ENCODE data around the gene COG2. TPM values are rescaled to one million over a fixed set of nuclear protein-coding genes. Genes with fewer than 3 reads are reported as not detected.

Gene COG2
- total and polyA plus RNA-seq, 2 of the 13 experiments (the other 11 are each of a cell fraction or from before 2014, with no cell fraction given): 16.8 to 36.3 TPM

DNA sequence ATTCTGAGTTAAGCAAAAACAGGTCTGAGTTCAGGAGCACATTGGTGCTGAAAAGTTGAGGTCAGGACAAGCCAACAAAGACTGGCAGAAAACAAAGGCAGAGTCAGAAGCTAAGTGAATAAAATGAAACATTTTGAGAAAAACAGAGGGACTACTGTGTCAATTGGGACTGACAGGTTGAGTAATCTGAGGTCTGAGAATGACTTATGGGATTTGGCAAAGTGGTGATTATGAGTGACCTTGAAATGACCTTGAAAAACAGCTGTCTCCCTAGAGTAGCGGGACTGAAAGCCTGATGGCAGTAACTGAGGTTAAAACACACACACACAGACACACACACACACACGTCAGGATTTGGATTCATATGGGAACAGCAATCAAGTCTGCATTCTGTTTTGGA, 8.8 kb upstream of the COG2 start:
- ATAC-seq (no peak), FAIRE-seq (peak; percentile 12), DNase-seq (ENCODE audit: low spot score) (peak; percentile 56)
- CTCF ChIA-PET (ENCODE audit: low intra/inter-chr PET ratio, low total read pairs): interaction anchor here (3.3 kb wide), 1 partner anchor 140 kb away, joined by 24 read pairs; no protein-coding TSS in a partner anchor
- Histone ChIP-seq H3K79me2 (ENCODE audit: insufficient read depth, low read length) (no peaks in the 10 kb centered on the region), H3K27ac (ENCODE audit: extremely low read length, insufficient read depth, low read length) (no peak overlapping the region), H3K36me3 (replicated peaks in 1 of 2; ENCODE audit: control insufficient read depth in 1 of 2, insufficient read depth in 2 of 2, low read length in 2 of 2) (no peaks in the 10 kb centered on the region; a peak in 1 of 5 replicates), H3K27me3 (ENCODE audit: control insufficient read depth in 1 of 2, insufficient read depth in 2 of 2, low read length in 2 of 2) (no peaks in the 10 kb centered on the region), H3K9me3 (ENCODE audit: low read length) (no peaks in the 10 kb centered on the region), H4K20me1 (ENCODE audit: insufficient read depth, low read length) (no peaks in the 10 kb centered on the region), H3K4me1 (ENCODE audit: insufficient read depth, low read length) (peaks cover 50% of the 10 kb centered on the region), H2AFZ (ENCODE audit: low read length) (no peak overlapping the region), H3K4me2 (ENCODE audit: low read depth, low read length) (peak overlapping the region; percentile 14; the same call in 1 of the 2 replicates), H3K9ac (ENCODE audit: insufficient read depth, low read depth, low read length) (no peak overlapping the region), H3K4me3 (replicated peaks in 1 of 3; ENCODE audit: insufficient read depth in 1 of 3, low read depth in 2 of 3, low read length in 3 of 3) (no peak overlapping the region)
- in situ Hi-C loops (cut with HindIII; ENCODE audit: extremely low pct_ligation_motif_present, low pct_unique_long_range_greater_than_20kb): loop anchor here (25.0 kb wide), 1 partner anchor 579 kb away; no protein-coding TSS in a partner anchor
- no TSS peak for BruUV-seq (replicated peaks)
- WGBS (ENCODE audit: low lambda C conversion rate): 19% methylated on average over 2 of the region's 2 CpGs
- intact Hi-C loops (cut with micrococcal nuclease; ENCODE audit: unreplicated experiment): loop anchor here (1.0 to 2.0 kb wide), 3 partner anchors 47 to 284 kb away; no protein-coding TSS in a partner anchor
- POLR2A ChIA-PET: no interaction called here
- TF ChIP-seq, protein P1, sequence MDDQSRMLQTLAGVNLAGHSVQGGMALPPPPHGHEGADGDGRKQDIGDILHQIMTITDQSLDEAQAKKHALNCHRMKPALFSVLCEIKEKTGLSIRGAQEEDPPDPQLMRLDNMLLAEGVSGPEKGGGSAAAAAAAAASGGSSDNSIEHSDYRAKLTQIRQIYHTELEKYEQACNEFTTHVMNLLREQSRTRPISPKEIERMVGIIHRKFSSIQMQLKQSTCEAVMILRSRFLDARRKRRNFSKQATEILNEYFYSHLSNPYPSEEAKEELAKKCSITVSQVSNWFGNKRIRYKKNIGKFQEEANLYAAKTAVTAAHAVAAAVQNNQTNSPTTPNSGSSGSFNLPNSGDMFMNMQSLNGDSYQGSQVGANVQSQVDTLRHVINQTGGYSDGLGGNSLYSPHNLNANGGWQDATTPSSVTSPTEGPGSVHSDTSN (CRISPR knock-in tag; IDR thresholded peaks at IDR 0.05; ENCODE audit: borderline replicate concordance): no peak
- no peak for TF ChIP-seq HOXA9 (CRISPR knock-in tag; IDR thresholded peaks at IDR 0.05; ENCODE audit: borderline replicate concordance)
- TF ChIP-seq, protein P2, sequence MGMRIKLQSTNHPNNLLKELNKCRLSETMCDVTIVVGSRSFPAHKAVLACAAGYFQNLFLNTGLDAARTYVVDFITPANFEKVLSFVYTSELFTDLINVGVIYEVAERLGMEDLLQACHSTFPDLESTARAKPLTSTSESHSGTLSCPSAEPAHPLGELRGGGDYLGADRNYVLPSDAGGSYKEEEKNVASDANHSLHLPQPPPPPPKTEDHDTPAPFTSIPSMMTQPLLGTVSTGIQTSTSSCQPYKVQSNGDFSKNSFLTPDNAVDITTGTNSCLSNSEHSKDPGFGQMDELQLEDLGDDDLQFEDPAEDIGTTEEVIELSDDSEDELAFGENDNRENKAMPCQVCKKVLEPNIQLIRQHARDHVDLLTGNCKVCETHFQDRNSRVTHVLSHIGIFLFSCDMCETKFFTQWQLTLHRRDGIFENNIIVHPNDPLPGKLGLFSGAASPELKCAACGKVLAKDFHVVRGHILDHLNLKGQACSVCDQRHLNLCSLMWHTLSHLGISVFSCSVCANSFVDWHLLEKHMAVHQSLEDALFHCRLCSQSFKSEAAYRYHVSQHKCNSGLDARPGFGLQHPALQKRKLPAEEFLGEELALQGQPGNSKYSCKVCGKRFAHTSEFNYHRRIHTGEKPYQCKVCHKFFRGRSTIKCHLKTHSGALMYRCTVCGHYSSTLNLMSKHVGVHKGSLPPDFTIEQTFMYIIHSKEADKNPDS (CRISPR knock-in tag; IDR thresholded peaks at IDR 0.05): no peak
- TF ChIP-seq, protein P3, sequence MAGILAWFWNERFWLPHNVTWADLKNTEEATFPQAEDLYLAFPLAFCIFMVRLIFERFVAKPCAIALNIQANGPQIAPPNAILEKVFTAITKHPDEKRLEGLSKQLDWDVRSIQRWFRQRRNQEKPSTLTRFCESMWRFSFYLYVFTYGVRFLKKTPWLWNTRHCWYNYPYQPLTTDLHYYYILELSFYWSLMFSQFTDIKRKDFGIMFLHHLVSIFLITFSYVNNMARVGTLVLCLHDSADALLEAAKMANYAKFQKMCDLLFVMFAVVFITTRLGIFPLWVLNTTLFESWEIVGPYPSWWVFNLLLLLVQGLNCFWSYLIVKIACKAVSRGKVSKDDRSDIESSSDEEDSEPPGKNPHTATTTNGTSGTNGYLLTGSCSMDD (CRISPR knock-in tag; IDR thresholded peaks at IDR 0.05): no peak
- TF ChIP-seq, protein P4, sequence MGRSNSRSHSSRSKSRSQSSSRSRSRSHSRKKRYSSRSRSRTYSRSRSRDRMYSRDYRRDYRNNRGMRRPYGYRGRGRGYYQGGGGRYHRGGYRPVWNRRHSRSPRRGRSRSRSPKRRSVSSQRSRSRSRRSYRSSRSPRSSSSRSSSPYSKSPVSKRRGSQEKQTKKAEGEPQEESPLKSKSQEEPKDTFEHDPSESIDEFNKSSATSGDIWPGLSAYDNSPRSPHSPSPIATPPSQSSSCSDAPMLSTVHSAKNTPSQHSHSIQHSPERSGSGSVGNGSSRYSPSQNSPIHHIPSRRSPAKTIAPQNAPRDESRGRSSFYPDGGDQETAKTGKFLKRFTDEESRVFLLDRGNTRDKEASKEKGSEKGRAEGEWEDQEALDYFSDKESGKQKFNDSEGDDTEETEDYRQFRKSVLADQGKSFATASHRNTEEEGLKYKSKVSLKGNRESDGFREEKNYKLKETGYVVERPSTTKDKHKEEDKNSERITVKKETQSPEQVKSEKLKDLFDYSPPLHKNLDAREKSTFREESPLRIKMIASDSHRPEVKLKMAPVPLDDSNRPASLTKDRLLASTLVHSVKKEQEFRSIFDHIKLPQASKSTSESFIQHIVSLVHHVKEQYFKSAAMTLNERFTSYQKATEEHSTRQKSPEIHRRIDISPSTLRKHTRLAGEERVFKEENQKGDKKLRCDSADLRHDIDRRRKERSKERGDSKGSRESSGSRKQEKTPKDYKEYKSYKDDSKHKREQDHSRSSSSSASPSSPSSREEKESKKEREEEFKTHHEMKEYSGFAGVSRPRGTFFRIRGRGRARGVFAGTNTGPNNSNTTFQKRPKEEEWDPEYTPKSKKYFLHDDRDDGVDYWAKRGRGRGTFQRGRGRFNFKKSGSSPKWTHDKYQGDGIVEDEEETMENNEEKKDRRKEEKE (IDR thresholded peaks at IDR 0.05): no peak
- no peak for TF ChIP-seq NFE2 (CRISPR knock-in tag; IDR thresholded peaks at IDR 0.05)
- TF ChIP-seq, protein P5, sequence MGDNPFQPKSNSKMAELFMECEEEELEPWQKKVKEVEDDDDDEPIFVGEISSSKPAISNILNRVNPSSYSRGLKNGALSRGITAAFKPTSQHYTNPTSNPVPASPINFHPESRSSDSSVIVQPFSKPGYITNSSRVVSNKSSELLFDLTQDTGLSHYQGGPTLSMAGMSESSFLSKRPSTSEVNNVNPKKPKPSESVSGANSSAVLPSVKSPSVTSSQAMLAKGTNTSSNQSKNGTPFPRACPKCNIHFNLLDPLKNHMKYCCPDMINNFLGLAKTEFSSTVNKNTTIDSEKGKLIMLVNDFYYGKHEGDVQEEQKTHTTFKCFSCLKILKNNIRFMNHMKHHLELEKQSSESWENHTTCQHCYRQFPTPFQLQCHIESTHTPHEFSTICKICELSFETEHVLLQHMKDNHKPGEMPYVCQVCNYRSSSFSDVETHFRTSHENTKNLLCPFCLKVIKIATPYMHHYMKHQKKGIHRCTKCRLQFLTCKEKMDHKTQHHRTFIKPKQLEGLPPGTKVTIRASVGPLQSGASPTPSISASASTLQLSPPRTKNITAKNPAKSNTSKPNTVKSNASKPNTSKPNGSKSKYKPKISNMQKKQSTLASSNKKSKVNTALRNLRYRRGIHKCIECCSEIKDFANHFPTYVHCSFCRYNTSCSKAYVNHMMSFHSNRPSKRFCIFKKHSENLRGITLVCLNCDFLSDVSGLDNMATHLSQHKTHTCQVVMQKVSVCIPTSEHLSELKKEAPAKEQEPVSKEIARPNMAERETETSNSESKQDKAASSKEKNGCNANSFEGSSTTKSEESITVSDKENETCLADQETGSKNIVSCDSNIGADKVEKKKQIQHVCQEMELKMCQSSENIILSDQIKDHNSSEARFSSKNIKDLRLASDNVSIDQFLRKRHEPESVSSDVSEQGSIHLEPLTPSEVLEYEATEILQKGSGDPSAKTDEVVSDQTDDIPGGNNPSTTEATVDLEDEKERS (CRISPR knock-in tag; IDR thresholded peaks at IDR 0.05): no peak
- TF ChIP-seq, protein P6, sequence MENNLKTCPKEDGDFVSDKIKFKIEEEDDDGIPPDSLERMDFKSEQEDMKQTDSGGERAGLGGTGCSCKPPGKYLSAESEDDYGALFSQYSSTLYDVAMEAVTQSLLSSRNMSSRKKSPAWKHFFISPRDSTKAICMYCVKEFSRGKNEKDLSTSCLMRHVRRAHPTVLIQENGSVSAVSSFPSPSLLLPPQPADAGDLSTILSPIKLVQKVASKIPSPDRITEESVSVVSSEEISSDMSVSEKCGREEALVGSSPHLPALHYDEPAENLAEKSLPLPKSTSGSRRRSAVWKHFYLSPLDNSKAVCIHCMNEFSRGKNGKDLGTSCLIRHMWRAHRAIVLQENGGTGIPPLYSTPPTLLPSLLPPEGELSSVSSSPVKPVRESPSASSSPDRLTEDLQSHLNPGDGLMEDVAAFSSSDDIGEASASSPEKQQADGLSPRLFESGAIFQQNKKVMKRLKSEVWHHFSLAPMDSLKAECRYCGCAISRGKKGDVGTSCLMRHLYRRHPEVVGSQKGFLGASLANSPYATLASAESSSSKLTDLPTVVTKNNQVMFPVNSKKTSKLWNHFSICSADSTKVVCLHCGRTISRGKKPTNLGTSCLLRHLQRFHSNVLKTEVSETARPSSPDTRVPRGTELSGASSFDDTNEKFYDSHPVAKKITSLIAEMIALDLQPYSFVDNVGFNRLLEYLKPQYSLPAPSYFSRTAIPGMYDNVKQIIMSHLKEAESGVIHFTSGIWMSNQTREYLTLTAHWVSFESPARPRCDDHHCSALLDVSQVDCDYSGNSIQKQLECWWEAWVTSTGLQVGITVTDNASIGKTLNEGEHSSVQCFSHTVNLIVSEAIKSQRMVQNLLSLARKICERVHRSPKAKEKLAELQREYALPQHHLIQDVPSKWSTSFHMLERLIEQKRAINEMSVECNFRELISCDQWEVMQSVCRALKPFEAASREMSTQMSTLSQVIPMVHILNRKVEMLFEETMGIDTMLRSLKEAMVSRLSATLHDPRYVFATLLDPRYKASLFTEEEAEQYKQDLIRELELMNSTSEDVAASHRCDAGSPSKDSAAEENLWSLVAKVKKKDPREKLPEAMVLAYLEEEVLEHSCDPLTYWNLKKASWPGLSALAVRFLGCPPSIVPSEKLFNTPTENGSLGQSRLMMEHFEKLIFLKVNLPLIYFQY (CRISPR knock-in tag; IDR thresholded peaks at IDR 0.05; ENCODE audit: borderline replicate concordance): no peak
